Measurements from ENCODE around the gene NXPH3. TPM values are rescaled to one million over a fixed set of nuclear protein-coding genes. Genes with fewer than 3 reads are reported as not detected.

NXPH3 gene
- total RNA-seq, 1 experiment from 2014 or later = not detected

DNA sequence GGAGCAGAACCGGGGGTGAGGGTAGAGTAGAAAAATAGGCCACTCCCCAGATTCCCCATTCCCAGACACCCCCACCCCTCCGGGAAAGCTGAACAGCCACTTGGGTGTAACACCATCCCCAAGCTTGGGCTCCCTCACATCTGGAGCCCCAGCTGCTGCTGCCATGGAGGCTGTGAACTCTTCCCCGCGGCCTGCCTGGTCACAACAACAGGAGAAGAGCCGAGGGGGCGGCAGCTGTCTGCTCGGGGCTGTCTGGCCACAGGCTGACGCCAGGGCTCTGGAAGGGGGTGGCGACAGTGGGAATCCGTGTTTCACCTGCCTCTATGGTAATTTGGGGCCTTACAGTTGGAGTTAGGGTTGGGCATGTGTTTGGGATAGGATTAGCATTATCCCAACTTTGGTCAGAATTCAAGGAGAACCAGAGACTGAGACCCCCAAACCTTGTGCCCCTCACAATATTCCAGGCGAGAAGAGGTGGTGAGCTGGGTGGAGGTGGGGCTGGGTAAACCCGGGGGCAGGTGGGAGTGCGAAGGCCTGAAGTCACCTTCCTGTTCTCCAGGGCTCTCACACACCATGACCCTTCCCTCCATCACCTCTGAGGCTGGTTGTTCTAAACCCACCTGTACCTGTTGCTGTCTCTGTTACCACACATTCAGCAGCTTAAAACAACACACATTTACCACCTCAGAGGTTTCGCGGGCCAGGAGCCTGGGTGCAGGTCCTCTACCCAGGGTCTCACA, 29.7 kb upstream of the NXPH3 start:
- BruUV-seq (replicated peaks) = no TSS peak
- Histone ChIP-seq H3K27ac (no peak overlapping the region), H3K4me1 (replicated peaks; ENCODE audit: insufficient read depth) (no peaks in the 10 kb centered on the region), H3K27me3 (ENCODE audit: insufficient read depth, low read depth) (peaks cover 10% of the 10 kb centered on the region; the same call in 1 of the 2 replicates), H2AFZ (no peak overlapping the region), H3K9me2 (ENCODE audit: insufficient read depth) (no peaks in the 10 kb centered on the region), H3K36me3 (ENCODE audit: low read depth) (no peaks in the 10 kb centered on the region), H3K4me3 (no peak overlapping the region), H3K4me2 (no peak overlapping the region), H3K79me2 (ENCODE audit: low read depth) (no peaks in the 10 kb centered on the region), H3K9me3 (ENCODE audit: insufficient read depth, low read depth) (no peaks in the 10 kb centered on the region), H3F3A (ENCODE audit: insufficient read depth, low read depth) (no peaks in the 10 kb centered on the region), H4K20me1 (ENCODE audit: insufficient read depth) (no peaks in the 10 kb centered on the region)
- no peak for DNase-seq
- TF ChIP-seq, protein P1, sequence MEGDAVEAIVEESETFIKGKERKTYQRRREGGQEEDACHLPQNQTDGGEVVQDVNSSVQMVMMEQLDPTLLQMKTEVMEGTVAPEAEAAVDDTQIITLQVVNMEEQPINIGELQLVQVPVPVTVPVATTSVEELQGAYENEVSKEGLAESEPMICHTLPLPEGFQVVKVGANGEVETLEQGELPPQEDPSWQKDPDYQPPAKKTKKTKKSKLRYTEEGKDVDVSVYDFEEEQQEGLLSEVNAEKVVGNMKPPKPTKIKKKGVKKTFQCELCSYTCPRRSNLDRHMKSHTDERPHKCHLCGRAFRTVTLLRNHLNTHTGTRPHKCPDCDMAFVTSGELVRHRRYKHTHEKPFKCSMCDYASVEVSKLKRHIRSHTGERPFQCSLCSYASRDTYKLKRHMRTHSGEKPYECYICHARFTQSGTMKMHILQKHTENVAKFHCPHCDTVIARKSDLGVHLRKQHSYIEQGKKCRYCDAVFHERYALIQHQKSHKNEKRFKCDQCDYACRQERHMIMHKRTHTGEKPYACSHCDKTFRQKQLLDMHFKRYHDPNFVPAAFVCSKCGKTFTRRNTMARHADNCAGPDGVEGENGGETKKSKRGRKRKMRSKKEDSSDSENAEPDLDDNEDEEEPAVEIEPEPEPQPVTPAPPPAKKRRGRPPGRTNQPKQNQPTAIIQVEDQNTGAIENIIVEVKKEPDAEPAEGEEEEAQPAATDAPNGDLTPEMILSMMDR (conservative IDR thresholded peaks at IDR 0.05) = no peak
- TF ChIP-seq EZH2 (IDR thresholded peaks at IDR 0.05; ENCODE audit: low read depth) = no peak
- ChIA-PET POLR2A (ENCODE audit: unreplicated experiment) (no interaction called here), CTCF (no interaction called here)
- intact Hi-C loops (cut with micrococcal nuclease; ENCODE audit: unreplicated experiment) = no loop called here

DNA sequence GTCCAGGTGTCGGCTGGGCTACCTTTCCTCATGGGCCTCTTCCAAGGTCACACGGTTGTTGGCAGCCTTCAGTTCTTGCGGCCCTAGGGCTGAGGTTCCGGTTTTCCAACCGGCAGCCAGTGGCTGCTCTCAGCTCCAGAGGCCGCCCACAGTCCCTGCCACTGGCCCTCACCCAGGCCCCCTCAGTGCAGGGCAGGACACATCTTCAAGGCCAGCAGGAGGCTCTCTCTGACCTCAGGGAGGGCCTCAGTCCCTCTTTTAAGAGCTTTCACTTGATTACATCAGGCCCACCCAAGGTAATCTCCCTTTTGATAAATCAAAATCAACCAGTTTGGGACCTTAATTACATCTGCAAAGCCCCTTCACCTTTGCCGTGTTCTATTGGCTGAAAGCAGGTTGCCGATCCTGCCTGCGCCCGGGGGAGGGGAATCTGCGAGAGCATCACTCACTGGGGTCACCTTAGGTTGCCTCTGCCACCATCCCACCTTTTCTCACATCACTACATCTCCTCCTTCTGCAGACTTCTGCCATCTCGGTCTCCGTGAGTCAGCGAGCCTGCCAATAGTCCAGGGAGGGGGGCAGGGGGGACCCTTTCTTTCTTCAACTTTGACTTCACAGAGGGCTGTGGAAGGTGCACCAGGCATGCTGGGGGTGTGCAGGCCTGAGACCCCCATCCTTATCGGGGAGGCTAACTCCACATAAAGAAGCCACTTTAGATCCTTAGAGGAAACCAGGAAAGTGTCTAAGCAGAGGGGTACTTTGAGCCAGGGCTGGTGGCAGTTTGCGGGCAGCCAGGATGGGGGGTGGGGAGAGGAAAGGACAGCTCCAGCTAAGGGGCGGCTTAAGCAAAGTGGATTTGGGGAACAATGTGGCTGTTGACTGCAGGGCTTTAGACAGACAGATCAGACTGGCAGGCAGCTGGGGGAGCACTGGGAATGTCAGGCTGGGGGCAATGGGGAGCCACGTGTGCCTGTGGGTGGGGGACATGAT, 28.8 kb upstream of the NXPH3 start:
- Histone ChIP-seq H3K4me1 (replicated peaks; ENCODE audit: insufficient read depth) (no peaks in the 10 kb centered on the region), H3K36me3 (ENCODE audit: low read depth) (no peaks in the 10 kb centered on the region), H4K20me1 (ENCODE audit: insufficient read depth) (no peaks in the 10 kb centered on the region), H3K9me2 (ENCODE audit: insufficient read depth) (no peaks in the 10 kb centered on the region), H3K4me2 (no peak overlapping the region), H3K27ac (no peak overlapping the region), H2AFZ (no peak overlapping the region), H3K27me3 (ENCODE audit: insufficient read depth, low read depth) (peaks cover 10% of the 10 kb centered on the region; the same call in 1 of the 2 replicates), H3K9me3 (ENCODE audit: insufficient read depth, low read depth) (no peaks in the 10 kb centered on the region), H3K4me3 (no peak overlapping the region), H3F3A (ENCODE audit: insufficient read depth, low read depth) (no peaks in the 10 kb centered on the region), H3K79me2 (ENCODE audit: low read depth) (no peaks in the 10 kb centered on the region)
- CTCF ChIA-PET = no interaction called here
- no TSS peak for BruUV-seq (replicated peaks)
- TF ChIP-seq EZH2 (IDR thresholded peaks at IDR 0.05; ENCODE audit: low read depth) = no peak
- TF ChIP-seq, protein P1 (conservative IDR thresholded peaks at IDR 0.05) = no peak
- no peak for DNase-seq
- POLR2A ChIA-PET (ENCODE audit: unreplicated experiment) = no interaction called here
- intact Hi-C loops (cut with micrococcal nuclease; ENCODE audit: unreplicated experiment) = no loop called here

DNA sequence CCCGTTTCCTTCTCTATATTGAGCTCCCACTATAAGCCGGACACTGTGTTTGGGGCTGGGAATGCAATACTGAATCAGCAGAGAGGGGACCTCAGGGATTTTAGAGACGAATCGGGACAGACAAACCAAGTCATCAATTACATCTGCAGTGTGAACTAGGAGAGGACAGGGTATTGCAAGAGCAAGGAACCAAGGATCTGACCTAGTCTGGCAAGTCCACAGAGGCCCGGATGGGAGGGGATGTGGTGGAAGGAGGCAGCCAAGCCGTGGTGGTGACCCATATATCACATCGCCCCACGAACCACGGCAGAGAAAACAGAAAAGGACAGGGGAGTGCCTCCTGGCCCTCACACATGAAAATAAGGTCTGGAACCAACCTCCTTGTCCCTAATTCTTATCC, 28.1 kb upstream of the NXPH3 start:
- H3K9me3 ChIP-seq (ENCODE audit: insufficient read depth, low read depth) = no peaks in the 10 kb centered on the region
- POLR2A ChIA-PET (ENCODE audit: unreplicated experiment) = no interaction called here
- H4K20me1 ChIP-seq (ENCODE audit: insufficient read depth) = no peaks in the 10 kb centered on the region
- no peaks in the 10 kb centered on the region for H3K4me1 ChIP-seq (replicated peaks; ENCODE audit: insufficient read depth)
- CTCF ChIA-PET = no interaction called here
- no peak overlapping the region for H3K4me2 ChIP-seq
- no TSS peak for BruUV-seq (replicated peaks)
- DNase-seq = no peak
- no peaks in the 10 kb centered on the region for H3K79me2 ChIP-seq (ENCODE audit: low read depth)
- H3K4me3 ChIP-seq = no peak overlapping the region
- intact Hi-C loops (cut with micrococcal nuclease; ENCODE audit: unreplicated experiment) = no loop called here
- no peak for TF ChIP-seq EZH2 (IDR thresholded peaks at IDR 0.05; ENCODE audit: low read depth)
- TF ChIP-seq, protein P1 (conservative IDR thresholded peaks at IDR 0.05) = no peak
- H3F3A ChIP-seq (ENCODE audit: insufficient read depth, low read depth) = no peaks in the 10 kb centered on the region
- H3K27me3 ChIP-seq (ENCODE audit: insufficient read depth, low read depth) = peaks cover 10% of the 10 kb centered on the region; the same call in 1 of the 2 replicates
- no peaks in the 10 kb centered on the region for H3K36me3 ChIP-seq (ENCODE audit: low read depth)
- H2AFZ ChIP-seq = no peak overlapping the region
- H3K9me2 ChIP-seq (ENCODE audit: insufficient read depth) = no peaks in the 10 kb centered on the region
- no peak overlapping the region for H3K27ac ChIP-seq
